Activated T-helper 1 cell treated with Interleukin-2 at 50 U/mL for 16 hours (primary cell): Measurements from ENCODE around the gene TOX2.

ENCODE experiments used
- DNase-seq: peaks from one replicate; pipeline ENCODE4 v3.0.0-alpha.2; 2020; ENCODE audit warnings: low read depth

TOX2 gene

DNA sequence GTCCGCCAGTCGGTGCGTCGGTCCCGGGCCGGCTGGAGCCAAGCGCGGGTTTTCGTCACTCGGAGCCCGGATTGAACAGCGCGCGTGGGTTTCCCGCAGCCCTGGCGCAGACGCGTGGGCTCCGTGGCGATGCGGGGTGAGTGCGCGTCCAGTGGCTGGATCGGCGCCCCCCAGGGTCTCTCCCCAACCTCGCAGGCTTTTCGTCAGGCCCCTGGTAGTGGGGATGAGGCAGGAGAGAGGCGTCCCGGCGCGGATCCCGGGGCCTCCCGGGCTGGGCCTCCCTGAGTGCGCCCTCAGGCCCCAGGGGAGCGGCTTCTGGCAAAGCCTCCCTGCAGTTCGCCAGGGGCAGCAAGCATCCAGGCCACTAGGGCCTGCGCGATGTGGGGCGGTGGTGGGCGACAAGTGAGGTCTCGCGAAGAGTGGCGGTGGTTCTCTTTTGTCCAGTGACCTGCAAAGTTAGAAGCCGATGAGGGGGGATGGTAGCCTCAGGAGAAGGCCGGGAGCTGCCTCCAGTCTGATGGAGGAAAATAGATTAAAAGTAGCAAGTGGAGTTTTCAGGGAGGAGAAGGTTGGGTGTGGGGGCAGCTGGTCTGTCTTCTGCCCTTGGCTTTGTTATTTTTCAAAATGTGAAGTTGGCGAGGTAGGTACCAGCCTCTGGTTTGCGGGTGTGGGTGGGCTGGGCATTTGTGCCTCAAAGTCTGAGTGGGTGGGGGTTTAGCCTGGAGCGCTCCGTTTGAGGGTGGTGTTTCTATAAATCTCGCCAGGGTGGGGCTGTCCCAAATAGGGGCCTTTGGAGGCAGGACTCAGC is 1.6 kb downstream of the TOX2 start:
- no peak for DNase-seq

DNA sequence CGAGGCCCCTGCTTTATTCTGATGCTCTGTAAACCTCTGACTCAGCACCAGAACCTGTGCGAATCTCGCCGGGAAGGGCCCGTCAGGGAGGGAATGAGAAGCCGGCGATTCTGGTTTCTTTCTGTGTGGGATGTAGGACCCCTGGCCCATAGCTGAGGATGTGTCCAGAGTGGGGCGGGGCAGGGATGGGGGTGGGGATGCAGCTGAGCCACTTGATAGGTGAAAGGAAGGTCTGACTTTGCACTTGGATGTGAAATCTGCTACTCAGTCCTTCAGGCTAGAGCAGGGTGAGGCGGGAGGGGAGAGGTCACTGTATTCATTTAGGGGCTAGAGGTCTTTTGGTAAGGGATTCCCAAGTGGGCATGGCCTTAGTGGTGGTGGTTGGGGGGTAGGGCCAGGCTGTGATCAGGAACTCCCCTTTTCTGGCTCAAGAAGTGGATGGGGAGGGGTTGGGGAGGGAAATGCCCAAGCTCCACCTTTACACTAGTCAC is 2.3 kb downstream of the TOX2 start:
- no peak for DNase-seq

DNA sequence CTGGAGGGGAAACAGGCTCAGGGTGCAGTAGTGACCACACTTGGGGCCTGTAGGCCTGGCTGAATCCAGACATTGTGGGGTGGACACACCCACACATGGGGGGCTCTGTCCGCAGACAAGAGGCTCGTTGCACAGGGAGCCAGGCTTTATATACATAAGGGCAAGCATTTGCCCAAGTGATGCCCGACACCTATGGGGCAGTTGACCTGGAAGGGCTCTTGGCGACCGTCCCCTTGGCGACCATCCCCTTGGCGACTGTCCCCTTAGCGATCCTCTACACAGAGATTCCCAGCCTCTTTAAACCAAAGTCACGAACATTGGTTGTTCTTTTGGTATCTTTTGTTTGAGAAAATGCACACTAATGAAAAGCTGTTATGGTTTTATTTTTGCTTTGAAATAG is 2.7 kb downstream of the TOX2 start:
- no peak for DNase-seq

DNA sequence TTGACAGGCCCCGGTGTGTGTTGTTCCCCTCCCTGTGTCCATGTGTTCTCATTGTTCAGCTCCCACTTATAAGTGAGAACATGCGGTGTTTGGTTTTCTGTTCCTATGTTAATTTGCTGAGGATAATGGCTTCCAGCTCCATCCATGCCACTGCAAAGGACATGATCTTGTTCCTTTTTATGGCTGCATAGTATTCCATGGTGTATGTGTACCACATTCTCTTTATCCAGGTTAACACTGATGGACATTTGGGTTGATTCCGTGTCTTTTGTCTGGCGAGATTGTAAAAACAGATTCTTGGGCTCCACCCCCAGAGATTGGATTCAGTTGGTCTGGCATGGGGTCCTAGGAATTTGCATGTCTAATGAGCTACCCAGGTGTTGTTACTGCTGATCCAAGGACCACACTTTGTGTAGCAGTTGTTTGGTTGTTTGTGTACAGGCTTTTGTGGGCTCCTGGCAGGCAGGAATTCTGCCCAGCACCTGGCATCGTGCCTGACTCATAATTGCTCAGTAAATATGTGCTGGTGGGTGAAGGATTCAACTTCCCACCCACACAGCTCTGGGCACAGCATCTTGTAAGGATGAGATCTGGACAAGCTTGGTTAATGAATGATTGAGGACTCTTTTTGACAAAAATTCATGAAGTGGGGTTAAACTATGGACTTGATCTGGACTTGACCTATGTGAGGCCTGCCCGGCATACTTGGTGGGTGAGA is 5.2 kb downstream of the TOX2 start:
- no peak for DNase-seq

DNA sequence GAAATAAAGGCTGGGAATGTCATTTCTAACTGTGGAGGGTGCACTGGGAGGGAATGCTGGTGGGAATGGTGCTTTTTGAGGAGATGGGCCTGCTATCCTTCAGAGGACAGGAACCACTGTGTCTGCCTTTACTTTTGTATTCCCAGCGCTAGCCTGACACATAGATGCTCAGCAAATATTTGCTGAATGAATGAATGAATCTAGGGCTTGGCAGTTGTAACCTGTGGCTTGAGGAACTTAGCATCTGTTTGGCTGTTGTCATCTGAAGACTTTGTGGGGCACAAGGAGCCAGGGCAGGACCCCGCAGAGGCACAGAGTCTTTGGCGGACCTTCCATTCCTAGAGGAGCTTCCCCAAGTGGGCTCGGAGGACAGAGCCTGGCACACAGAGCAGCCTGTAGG is 6.1 kb downstream of the TOX2 start:
- DNase-seq = no peak

DNA sequence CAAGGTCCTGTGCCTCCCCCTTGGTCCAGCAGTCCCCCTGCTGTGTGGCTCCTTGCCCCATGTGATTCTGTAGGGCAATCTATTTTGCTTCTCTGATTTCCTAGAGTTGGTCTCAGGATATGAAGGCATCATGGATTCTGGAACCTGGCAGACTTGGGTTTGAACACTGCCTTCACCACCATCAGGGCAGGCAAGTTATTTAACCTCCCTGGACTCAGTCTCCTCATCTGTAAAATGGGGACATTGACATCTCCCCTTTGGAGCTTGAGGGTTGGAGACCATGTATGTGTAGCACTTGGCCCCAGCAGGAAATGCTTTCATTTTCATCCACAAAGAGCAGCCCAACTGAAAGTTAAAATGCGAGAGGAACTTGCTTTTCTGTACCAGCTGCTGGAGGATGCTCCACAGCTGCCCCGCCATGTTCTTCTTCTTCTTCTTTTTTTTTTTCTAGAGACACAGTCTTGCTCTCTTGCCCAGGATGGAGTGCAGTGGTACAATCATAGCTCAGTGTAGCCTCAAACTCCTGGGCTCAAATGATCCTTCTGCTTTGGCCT is 6.7 kb downstream of the TOX2 start:
- no peak for DNase-seq

DNA sequence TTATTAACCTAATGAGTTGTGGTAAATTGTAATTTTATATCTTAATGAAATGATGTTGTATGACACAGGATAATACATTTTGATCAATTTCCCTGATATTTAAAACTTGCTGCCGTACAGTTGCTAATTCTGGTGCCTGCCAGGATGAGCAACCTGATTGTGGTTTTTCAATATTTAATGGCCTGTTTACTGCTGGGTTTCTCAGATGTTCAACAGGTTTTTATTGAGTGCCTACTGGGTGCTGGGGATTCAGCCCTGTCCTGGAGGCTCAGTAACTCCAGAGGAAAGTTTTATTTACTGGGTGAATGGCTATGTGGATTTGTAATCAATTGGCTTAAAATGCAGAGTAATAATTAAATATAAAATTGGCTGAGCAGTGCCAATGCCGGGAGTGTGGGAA is 8.0 kb downstream of the TOX2 start:
- no peak for DNase-seq

DNA sequence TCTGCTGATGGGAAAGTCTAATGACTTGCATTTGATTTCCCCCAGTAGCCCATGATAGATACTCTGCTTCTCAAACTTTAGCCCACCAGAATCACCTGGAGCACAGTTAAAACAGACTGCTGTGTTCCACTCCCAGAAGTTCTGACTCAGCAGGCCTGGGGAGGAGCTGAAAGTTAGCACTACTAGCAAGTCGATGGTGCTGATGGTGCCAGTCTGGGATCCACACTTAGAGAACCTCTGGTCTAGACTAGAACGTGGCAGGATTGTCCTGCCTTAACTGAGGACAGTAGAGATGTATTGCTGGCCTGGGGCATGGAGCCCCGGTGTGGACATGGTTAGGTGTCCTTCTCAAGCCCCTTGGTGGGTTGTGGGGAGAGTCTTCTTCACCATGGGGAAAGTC is 8.7 kb downstream of the TOX2 start:
- no peak for DNase-seq

DNA sequence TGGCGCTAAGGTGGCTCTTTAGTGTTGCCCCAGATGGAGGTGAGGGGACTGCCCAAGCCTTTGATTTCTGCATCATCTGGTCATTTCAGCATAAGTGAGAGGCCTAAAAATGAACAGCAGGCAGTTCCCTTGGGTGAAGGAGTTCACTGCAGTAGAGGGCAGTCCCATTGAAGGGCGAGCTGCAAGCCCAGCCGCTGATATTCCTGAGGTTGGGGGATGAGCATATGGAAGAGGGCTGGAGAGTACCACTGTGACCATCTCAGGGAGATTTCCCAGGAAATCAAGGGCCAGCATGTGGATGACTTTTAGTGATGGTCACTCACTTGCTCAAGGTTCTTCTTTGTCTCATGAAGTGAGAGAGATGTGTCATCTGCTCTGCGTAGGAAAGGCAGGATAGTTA is 9.3 kb downstream of the TOX2 start:
- DNase-seq = no peak

DNA sequence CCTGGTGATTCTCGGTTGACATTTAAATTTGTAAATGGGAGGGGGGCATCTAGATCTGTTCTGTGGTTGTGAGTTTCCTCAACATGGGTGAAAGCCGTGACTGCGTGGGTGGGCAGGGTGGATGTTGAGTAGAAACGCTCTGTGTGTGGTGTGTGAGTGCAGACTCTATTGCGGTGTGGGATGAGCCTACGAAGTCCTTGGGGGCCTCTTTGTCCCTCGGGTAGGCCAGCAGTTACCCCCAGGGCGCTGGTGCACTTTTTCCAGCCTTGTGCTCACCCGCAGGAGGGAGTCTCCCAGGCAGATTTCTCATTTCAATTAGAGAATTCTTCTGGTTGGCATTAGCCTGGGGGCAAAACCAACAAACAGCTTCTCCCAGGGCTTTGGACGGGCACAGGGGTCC is 10.6 kb downstream of the TOX2 start:
- no peak for DNase-seq

DNA sequence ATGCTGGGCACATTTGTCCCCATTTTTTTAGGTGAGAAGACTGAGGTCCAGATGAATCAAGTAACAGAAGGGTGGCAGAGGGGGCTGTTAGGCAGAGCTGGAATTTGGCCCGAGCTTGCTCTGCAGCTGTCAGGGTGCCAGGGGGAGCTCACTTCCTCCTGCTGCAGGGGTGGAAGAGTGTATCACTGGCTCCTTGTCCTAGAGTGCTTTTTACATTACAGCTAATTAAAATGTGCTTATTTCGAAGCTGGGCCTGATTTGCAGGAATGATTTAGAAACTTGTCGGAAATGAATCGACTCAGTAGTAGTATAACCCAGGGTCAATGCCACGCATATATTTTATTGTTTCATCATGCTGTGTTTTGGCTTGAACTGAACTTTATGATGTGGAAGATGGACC is 11.1 kb downstream of the TOX2 start:
- DNase-seq = no peak

DNA sequence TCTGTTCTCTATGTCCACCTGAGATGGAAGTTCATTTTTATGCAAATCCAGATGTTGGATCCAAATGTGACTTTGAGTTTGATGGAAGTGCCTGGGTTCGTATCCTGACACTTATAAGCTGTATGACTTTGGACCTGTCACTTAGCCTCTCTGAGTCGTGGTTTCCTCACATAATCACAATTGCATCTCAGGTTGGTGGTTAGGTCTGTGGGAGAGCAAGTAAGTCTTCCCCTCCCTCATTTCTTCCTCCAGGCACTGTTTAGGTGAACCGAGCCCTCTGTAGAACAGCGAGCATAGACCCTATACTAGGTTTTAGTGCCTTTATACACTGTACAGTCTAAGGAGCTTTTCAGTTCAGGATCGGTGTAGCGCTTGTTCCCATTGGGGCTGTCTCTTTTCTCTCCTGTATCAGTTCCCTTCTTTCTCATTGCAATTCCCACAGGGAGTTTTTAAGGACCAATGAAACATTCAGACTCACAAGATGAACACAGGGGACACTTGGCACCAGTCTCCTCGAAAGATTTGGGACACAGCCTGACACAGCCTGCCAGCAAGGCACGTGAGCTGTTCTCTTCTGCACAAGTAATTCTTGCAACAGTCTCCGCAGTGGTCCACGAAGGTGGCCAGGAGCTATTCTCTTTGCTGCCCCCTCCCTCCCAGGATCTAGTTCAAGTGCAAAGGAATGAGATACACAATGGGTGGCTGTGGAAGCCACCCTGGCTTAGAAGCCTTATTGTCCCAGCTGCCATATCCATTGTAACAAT is 11.8 kb downstream of the TOX2 start:
- no peak for DNase-seq

DNA sequence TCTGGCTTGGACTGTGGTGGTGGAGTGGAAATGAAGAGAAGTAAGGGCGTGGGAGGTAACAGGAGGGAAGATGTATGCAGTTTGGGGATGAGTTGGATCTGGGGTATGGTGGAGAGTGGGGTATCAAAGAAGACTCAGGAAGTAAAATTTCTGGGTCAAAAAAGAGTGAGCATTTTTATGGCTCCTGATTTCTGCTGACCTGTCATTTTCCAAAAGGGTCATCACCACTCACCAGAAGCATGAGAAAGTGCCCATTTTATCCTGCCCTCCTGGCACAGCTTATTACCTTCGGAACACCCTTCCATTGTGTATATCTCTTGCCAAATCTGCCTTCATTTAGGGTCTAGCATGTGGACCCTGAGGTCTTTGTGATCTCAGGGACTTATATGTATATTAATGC is 17.3 kb downstream of the TOX2 start:
- no peak for DNase-seq

DNA sequence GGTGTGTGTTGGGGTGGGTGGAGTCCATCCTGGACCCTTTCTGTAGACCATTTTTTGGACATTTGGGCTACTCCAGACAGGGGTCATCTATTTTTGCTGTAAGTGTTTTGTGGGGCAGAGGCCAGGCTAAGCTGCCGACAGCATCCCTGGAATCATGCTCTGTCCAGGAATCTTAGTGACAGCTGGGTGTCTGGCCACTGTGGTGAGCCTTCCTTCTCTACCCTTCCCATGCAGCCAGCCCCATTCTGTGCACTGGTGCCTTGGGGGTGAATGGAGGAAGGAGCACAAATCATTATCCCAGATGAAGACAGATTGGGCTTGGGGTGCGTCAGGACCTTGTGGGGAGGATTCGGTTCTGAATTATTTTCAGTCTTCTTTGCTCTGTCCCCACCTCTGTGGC is 20.2 kb downstream of the TOX2 start:
- DNase-seq = no peak

DNA sequence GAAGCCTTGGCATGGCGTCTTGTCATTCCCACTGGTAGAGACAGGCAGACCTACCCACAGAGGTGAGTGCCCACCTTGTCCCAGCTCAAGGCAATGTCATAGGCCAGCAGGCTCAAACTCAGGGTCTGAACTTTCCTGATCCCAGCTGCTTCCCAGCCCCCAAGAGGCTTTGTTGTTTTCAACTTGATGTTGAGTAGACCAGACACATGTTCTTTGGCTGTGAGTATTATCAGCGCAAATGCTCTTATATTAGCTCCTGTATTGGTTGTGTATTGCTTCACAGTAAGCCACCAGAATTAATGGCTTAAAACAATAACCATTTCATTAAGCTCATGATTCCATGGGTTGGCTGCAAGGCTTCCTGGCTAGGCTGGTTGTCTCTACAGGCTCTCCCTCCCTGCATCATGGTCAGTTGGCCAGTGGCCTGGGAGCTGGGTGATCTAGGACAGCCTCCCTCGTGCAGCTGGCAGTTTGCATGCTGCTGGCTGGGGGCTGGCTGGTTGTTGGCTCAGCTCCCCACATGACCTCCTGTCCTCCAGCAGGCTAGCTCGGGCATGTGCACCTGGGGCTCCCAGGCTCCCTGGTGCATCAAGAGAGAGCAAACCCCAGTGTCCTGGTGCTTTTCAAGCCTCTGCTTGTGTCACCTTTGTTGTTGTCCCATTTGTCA is 21.6 kb downstream of the TOX2 start:
- DNase-seq = no peak

DNA sequence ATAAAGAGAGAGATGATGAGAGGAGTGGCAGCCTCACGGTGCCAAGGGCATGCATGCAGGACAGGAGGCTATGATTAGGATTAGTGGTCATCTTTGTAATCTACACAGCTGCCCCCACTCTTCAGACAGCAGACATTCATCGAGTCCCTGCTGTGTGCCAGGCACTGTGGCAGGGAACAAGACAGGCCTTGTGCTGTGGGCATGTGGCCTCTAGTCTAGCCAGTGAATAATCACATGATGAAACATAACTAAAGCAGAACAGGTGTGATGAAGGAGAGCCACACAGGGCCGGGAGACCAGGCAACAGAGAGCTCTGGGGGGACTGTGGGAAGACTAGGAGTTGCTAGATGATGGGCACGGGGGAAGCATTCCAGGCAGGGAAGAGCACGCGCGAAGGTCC is 22.2 kb downstream of the TOX2 start:
- no peak for DNase-seq

DNA sequence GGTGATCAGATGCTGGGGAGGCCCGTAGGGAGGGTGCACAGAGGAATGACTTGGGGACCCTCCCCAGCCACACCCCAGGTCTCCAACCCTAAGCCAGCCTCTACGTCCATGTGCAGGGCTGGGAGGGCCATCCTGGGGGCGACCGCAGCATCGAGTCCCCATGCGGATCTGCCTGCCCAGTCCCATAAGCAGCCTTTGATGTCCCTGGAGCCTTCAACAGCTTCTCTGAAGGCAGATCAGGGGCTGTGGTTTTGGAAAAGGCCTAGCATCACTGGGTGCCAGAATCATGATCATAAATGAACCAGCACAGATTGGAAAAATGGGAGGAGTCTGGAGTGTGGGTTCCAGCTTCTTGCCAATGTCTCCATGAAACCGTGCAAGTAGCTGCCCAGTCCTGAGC is 22.9 kb downstream of the TOX2 start:
- DNase-seq = no peak

DNA sequence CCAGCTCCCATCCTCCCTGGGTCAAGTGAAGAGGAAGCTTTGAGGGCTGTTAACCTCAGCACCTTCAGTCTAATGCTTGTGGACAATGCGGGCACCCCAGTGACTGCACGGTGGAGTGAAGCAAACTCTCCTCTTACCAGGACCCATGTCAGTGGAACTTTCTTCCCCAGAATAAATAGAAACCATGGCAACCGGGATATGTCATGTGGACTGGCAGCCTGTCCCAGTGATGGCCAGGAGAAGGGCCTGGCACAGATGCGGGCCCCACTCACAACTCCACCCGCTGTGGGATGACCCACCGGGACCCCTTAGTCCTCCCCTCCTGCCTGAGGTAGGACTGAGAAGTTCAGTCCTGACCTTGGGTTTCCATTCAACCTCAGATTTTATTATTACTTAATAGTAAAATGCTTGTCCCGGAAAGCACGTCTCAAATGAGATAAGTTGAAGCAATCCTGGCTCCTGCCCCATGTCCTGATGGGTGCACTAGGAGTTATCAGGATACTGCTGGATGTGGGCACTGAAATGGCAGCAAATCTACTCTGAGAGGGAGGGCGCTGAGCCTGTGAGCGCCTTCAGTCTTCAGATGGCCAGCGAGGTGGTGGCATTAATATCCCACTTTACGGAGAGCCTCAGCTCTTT is 23.5 kb downstream of the TOX2 start:
- no peak for DNase-seq

DNA sequence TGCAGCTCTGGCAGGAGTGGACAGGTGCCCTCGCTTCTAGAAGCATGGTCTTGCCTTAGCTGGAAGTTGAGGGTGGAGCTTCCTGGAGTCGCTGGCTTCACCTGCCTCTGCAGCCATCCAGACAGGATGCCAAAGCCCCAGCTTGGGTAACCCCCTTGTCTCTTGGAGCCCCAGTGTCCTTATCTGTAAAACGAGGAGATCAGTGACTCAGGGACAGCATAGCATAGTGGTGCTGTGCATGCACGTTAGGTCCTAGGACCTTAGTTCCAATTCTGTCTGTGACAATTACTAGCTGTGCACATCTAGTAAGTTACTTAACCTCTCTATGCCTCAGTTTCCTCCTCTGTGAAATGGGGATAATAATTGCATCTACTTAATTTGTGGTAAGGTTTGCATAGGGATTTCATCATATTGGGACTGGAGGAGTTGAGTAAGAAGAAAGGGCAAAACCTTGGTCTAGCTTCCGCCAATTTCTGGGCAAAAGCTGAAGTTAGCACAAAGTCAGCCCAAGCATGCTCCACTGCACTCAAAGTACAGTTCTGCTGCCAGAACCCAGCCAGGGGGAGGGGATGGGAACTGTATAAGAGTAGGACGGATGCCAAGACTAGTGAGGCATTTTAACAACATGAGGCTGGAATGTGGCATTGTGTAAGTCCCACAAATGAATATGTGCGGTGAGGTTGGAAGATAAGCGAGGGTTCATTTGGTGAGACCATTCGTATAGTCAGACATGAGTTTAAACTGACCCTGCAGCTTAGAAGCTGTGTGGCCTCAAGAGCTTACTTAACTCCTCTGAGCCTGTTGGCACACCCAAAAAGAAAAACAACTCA is 24.5 kb downstream of the TOX2 start:
- DNase-seq = no peak

DNA sequence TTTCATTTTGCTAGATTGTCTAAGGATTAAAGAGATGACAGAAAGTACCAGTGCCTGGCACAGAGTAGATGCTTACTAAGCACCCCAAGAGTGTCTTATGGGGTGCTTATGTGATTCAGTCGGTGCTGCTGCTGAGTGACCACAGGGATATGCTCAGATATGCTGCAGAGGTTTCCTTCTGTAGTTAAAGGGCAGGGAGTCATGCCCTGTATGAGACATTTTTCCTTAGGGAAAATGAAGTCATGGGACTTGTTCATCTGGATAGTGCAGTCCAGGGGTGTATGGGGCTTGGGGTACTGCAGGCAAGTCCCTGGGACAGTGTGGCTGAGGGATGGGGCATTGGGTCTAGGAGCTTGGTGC is 25.1 kb downstream of the TOX2 start:
- DNase-seq = no peak
